ENCODE data around the gene PLA2G4A. TPM values are rescaled to one million over a fixed set of nuclear protein-coding genes. Genes with fewer than 3 reads are reported as not detected.

Gene PLA2G4A
- total and polyA plus RNA-seq, 2 donors (not counting 1 experiment from before 2014, with no cell fraction given), result 0.15 TPM; not detected in 1

DNA sequence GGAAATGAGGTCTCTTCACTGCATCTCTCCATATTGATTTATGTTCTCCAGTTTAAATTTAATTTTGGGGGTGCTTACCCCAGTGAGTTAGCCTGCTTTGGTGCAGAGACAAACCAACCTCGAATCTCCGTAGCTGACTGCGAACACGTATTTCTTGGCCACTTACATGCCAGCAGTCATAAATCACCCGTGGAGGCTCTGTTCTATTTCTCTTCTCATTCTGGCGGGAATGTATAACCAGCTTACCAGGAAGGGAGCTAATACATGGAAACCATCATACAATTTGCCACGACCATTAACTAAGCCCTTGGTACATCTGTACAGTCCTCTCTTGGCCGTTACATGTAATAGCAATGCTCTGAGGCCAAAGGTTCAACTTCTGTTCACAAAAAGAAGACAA lies 148.0 kb downstream of the PLA2G4A start:
- POLR2A ChIA-PET, result no interaction called here
- CTCF ChIA-PET, result interaction anchor here (1.4 kb wide), 1 partner anchor 10 kb away, joined by 5 read pairs; no protein-coding TSS in a partner anchor
- Histone ChIP-seq H3K27ac (ENCODE audit: low read length in 2 of 2) (no peak overlapping the region), H3K4me3 (ENCODE audit: control extremely low read depth in 1 of 5, extremely low read depth in 1 of 5, insufficient read depth in 1 of 5, low read depth in 2 of 5, low read length in 4 of 5) (no peak overlapping the region), H3K4me1 (ENCODE audit: control insufficient read depth in 2 of 2, insufficient read depth in 2 of 2, low read length in 2 of 2) (no peaks in the 10 kb centered on the region), H3K27me3 (replicated peaks in 1 of 4; ENCODE audit: control extremely low read depth in 1 of 4, control insufficient read depth in 3 of 4, insufficient read depth in 4 of 4, low read length in 3 of 4) (no peaks in the 10 kb centered on the region), H4K20me1 (ENCODE audit: control insufficient read depth, insufficient read depth, low read length, poor library complexity, severe bottlenecking) (no peaks in the 10 kb centered on the region), H3K9ac (ENCODE audit: low read length) (no peak overlapping the region), H2AFZ (ENCODE audit: insufficient read depth, low read depth, low read length, poor library complexity, severe bottlenecking) (no peak overlapping the region), H3K4me2 (replicated peaks; ENCODE audit: low read depth, low read length, poor library complexity, severe bottlenecking) (no peak overlapping the region), H3K36me3 (replicated peaks in 1 of 2; ENCODE audit: control extremely low read depth in 1 of 2, control insufficient read depth in 1 of 2, extremely low read depth in 1 of 2, insufficient read depth in 2 of 2, low read length in 1 of 2) (no peaks in the 10 kb centered on the region), H3K79me2 (ENCODE audit: control insufficient read depth, insufficient read depth, low read length) (no peaks in the 10 kb centered on the region), H3K9me3 (ENCODE audit: control extremely low read depth in 1 of 3, control insufficient read depth in 2 of 3, insufficient read depth in 1 of 3, low read length in 2 of 3) (no peaks in the 10 kb centered on the region)
- Mint-ChIP-seq H3K27ac (no peak overlapping the region), H3K27me3 (no peaks in the 10 kb centered on the region), H3K4me1 (no peaks in the 10 kb centered on the region), H3K4me3 (no peak overlapping the region), H3K9me3 (ENCODE audit: insufficient read depth) (no peaks in the 10 kb centered on the region)
- intact Hi-C loops (cut with micrococcal nuclease), result no loop called here
- WGBS (ENCODE audit: insufficient coverage), result 92% methylated on average over 7 of the region's 8 CpGs
- DNase-seq (no peak), ATAC-seq (ENCODE audit: low read depth) (no peak)
- TF ChIP-seq, protein P1, sequence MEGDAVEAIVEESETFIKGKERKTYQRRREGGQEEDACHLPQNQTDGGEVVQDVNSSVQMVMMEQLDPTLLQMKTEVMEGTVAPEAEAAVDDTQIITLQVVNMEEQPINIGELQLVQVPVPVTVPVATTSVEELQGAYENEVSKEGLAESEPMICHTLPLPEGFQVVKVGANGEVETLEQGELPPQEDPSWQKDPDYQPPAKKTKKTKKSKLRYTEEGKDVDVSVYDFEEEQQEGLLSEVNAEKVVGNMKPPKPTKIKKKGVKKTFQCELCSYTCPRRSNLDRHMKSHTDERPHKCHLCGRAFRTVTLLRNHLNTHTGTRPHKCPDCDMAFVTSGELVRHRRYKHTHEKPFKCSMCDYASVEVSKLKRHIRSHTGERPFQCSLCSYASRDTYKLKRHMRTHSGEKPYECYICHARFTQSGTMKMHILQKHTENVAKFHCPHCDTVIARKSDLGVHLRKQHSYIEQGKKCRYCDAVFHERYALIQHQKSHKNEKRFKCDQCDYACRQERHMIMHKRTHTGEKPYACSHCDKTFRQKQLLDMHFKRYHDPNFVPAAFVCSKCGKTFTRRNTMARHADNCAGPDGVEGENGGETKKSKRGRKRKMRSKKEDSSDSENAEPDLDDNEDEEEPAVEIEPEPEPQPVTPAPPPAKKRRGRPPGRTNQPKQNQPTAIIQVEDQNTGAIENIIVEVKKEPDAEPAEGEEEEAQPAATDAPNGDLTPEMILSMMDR (IDR thresholded peaks at IDR 0.05), result no peak
- TF ChIP-seq EZH2 (IDR thresholded peaks at IDR 0.05; ENCODE audit: borderline replicate concordance, insufficient read depth, low read depth, low read length, poor library complexity, severe bottlenecking), result no peak

DNA sequence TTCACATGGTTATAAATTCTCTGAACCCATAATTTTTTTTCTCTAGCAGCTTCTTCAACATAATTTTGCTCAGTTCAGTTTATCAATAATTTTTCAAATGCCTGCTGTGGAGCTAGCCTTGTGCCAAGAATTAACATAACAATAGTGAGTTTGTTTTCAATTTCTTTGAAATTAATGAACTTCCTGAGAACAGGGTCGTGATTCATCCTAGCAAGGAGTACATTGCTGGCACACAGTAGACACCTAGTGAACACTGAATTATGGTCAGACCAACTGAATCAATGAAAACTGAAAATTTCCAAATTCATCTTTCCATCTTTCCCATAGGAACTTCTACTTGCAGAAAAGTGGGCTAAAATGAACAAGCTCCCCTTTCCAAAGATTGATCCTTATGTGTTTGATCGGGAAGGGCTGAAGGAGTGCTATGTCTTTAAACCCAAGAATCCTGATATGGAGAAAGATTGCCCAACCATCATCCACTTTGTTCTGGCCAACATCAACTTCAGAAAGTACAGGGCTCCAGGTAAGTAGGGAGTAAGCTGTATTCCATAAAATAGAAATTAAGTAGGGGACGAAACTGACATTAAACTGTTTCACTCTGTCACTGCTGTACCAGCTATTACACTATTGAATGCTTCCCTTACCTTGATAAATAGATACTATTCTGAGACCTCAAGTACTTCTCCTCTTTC lies 148.7 kb downstream of the PLA2G4A start:
- H3K4me3 Mint-ChIP-seq, result no peak overlapping the region
- Histone ChIP-seq H3K79me2 (ENCODE audit: control insufficient read depth, insufficient read depth, low read length) (no peaks in the 10 kb centered on the region), H4K20me1 (ENCODE audit: control insufficient read depth, insufficient read depth, low read length, poor library complexity, severe bottlenecking) (no peaks in the 10 kb centered on the region), H3K27me3 (replicated peaks in 1 of 4; ENCODE audit: control extremely low read depth in 1 of 4, control insufficient read depth in 3 of 4, insufficient read depth in 4 of 4, low read length in 3 of 4) (no peaks in the 10 kb centered on the region), H3K36me3 (replicated peaks in 1 of 2; ENCODE audit: control extremely low read depth in 1 of 2, control insufficient read depth in 1 of 2, extremely low read depth in 1 of 2, insufficient read depth in 2 of 2, low read length in 1 of 2) (no peaks in the 10 kb centered on the region), H3K9ac (ENCODE audit: low read length) (no peak overlapping the region), H3K9me3 (ENCODE audit: control extremely low read depth in 1 of 3, control insufficient read depth in 2 of 3, insufficient read depth in 1 of 3, low read length in 2 of 3) (no peaks in the 10 kb centered on the region), H3K4me1 (ENCODE audit: control insufficient read depth in 2 of 2, insufficient read depth in 2 of 2, low read length in 2 of 2) (no peaks in the 10 kb centered on the region), H3K4me2 (replicated peaks; ENCODE audit: low read depth, low read length, poor library complexity, severe bottlenecking) (no peak overlapping the region), H3K27ac (ENCODE audit: low read length in 2 of 2) (no peak overlapping the region), H2AFZ (ENCODE audit: insufficient read depth, low read depth, low read length, poor library complexity, severe bottlenecking) (no peak overlapping the region), H3K4me3 (ENCODE audit: control extremely low read depth in 1 of 5, extremely low read depth in 1 of 5, insufficient read depth in 1 of 5, low read depth in 2 of 5, low read length in 4 of 5) (no peak overlapping the region)
- no peaks in the 10 kb centered on the region for H3K4me1 Mint-ChIP-seq
- CTCF ChIA-PET, result interaction anchor here (1.4 kb wide), 1 partner anchor 9 kb away, joined by 5 read pairs; no protein-coding TSS in a partner anchor
- 90% methylated on average over 1 of the region's 3 CpGs for whole genome bisulfite sequencing (ENCODE audit: insufficient coverage)
- H3K9me3 Mint-ChIP-seq (ENCODE audit: insufficient read depth), result no peaks in the 10 kb centered on the region
- ATAC-seq (ENCODE audit: low read depth), result no peak
- POLR2A ChIA-PET, result no interaction called here
- no peak overlapping the region for H3K27ac Mint-ChIP-seq
- no peak for DNase-seq
- TF ChIP-seq, protein P1 (IDR thresholded peaks at IDR 0.05), result no peak
- no peak for TF ChIP-seq EZH2 (IDR thresholded peaks at IDR 0.05; ENCODE audit: borderline replicate concordance, insufficient read depth, low read depth, low read length, poor library complexity, severe bottlenecking)
- intact Hi-C loops (cut with micrococcal nuclease), result no loop called here
- no peaks in the 10 kb centered on the region for H3K27me3 Mint-ChIP-seq

Data from B cell (primary cell).